Endothelial cell of umbilical vein (primary cell): ENCODE data around the gene YTHDF1. TPM values are rescaled to one million over a fixed set of nuclear protein-coding genes. Genes with fewer than 3 reads are reported as not detected.

Source experiments
- BruUV-seq: library from RNA; stranded (reverse); fragments of 400-500 nt; replicated peaks from 2 replicates; lab custom pipeline; 2021; lab: Mats Ljungman, UMichigan
- CTCF ChIA-PET: fragments of 300-600, 350-600 bp; sonication (Branson Sonifier 250); formaldehyde crosslinking; loops from one replicate; lab custom pipeline; 2021; ENCODE audit warnings: antibody characterized with exemption, inconsistent platforms; lab: Charles Lee
- POLR2A ChIA-PET: fragments of 300-600, 350-600 bp; sonication (Branson Sonifier 250); formaldehyde crosslinking; loops from one replicate; lab custom pipeline; 2021; ENCODE audit warnings: antibody characterized with exemption, inconsistent platforms; lab: Charles Lee
- DNase-seq: peaks from one replicate; pipeline ENCODE4 v3.0.0-alpha.2; 2011; ENCODE audit warnings: low read depth, low spot score
- FAIRE-seq: peaks from 2 replicates; lab custom pipeline; 2011; peaks lifted over from hg19 to GRCh38; lab: Jason Lieb, UNC
- H2AFZ ChIP-seq: 2 replicates; pipeline ENCODE4 v1.6.0; 2012; ENCODE audit warnings: low read depth, low read length, control low read depth, inconsistent platforms
- H3K27ac ChIP-seq: 2 replicates; pipeline ENCODE4 v1.5.1; 2011; ENCODE audit warnings: low read depth, mild to moderate bottlenecking, control low read depth, low read length, moderate library complexity; ENCODE audit not compliant: insufficient read depth
- H3K27me3 ChIP-seq, 2 experiments: 2 replicates each; pipeline versions ENCODE4 v1.6.0 to v1.6.1; 2011; ENCODE audit warnings: low read length in 2 of 2, mixed read lengths in 1 of 2; ENCODE audit not compliant: control insufficient read depth in 2 of 2, insufficient read depth in 2 of 2
- H3K36me3 ChIP-seq, 2 experiments: 2 replicates in 1 of 2; 3 replicates in 1 of 2; pipeline ENCODE4 v1.5.1; 2011; ENCODE audit warnings: low read length in 2 of 2, mild to moderate bottlenecking in 1 of 2, moderate library complexity in 1 of 2; ENCODE audit not compliant: control insufficient read depth in 2 of 2, insufficient read depth in 2 of 2; ENCODE audit errors: extremely low read depth in 1 of 2
- H3K4me1 ChIP-seq: 3 replicates; pipeline ENCODE4 v1.5.1; 2011; ENCODE audit warnings: mild to moderate bottlenecking, low read length; ENCODE audit not compliant: control insufficient read depth, insufficient read depth; ENCODE audit errors: extremely low read depth
- H3K4me2 ChIP-seq: 2 replicates; pipeline ENCODE4 v1.6.1; 2011; ENCODE audit warnings: low read length, control low read depth, mixed read lengths; ENCODE audit not compliant: insufficient read depth
- H3K4me3 ChIP-seq, 3 experiments: fragments of 200-600 bp in 1 of 3; sonication (generic), shearing (Covaris generic) in 1 of 3; replicated peaks in 1 of 3; 2 replicates each; pipeline ENCODE4 v1.5.1; 2011 to 2016; ENCODE audit warnings: control low read depth in 3 of 3, low read length in 3 of 3, mild to moderate bottlenecking in 2 of 3, inconsistent platforms in 1 of 3, low read depth in 1 of 3, moderate library complexity in 1 of 3; ENCODE audit not compliant: insufficient read depth in 1 of 3
- H3K79me2 ChIP-seq: 2 replicates; pipeline ENCODE4 v1.6.0; 2012; ENCODE audit warnings: low read length, inconsistent platforms; ENCODE audit not compliant: control insufficient read depth, insufficient read depth
- H3K9ac ChIP-seq: replicated peaks from 2 replicates; pipeline ENCODE3; 2011; ENCODE audit warnings: low read length, control low read depth; ENCODE audit not compliant: insufficient read depth; ENCODE audit errors: extremely low read depth
- H3K9me1 ChIP-seq: replicated peaks from 3 replicates; pipeline ENCODE4 v1.6.0; 2011; ENCODE audit warnings: mild to moderate bottlenecking, low read length; ENCODE audit not compliant: control insufficient read depth, insufficient read depth; ENCODE audit errors: extremely low read depth
- H3K9me3 ChIP-seq: replicated peaks from 2 replicates; pipeline ENCODE4 v1.5.1; 2012; ENCODE audit warnings: low read length, inconsistent platforms; ENCODE audit not compliant: control insufficient read depth, insufficient read depth
- H4K20me1 ChIP-seq: replicated peaks from 2 replicates; pipeline ENCODE3; 2011; ENCODE audit warnings: mild to moderate bottlenecking, low read length; ENCODE audit not compliant: control insufficient read depth, insufficient read depth; ENCODE audit errors: extremely low read depth
- EZH2 ChIP-seq: IDR thresholded peaks from 2 replicates; pipeline ENCODE4 v1.6.1; 2012; ENCODE audit warnings: borderline replicate concordance, low read depth, mild to moderate bottlenecking, moderate library complexity, low read length, inconsistent platforms; ENCODE audit not compliant: severe bottlenecking
- FOS ChIP-seq: IDR thresholded peaks from 2 replicates; pipeline ENCODE4 v1.6.1; 2011; ENCODE audit warnings: mild to moderate bottlenecking, low read length, moderate library complexity, borderline replicate concordance; ENCODE audit not compliant: insufficient read depth
- GATA2 ChIP-seq: IDR thresholded peaks from 2 replicates; pipeline ENCODE4 v1.7.0; 2011; ENCODE audit warnings: low read depth, mild to moderate bottlenecking, moderate library complexity, mixed read lengths, low read length; ENCODE audit not compliant: insufficient read length, insufficient read depth
- JUN ChIP-seq: IDR thresholded peaks from 2 replicates; pipeline ENCODE4 v1.6.1; 2011; ENCODE audit warnings: borderline replicate concordance, low read depth; ENCODE audit not compliant: insufficient read length, insufficient read depth
- MYC ChIP-seq: IDR thresholded peaks from one replicate; pipeline ENCODE4 v1.6.1; 2011; ENCODE audit warnings: mild to moderate bottlenecking, low read depth, low read length
- POLR2A ChIP-seq: IDR thresholded peaks from 2 replicates; pipeline ENCODE4 v1.6.1; 2012; ENCODE audit warnings: low read depth, mild to moderate bottlenecking, control low read depth, low read length
- POLR2AphosphoS5 ChIP-seq: IDR thresholded peaks from 2 replicates; pipeline ENCODE4 v1.6.1; 2012; ENCODE audit warnings: low read depth, mild to moderate bottlenecking, control low read depth, low read length, moderate library complexity; ENCODE audit not compliant: insufficient read depth
- dilution Hi-C: fragments of 300-500 bp; cut with MboI; formaldehyde crosslinking; loops from one replicate; pipeline ENCODE4 v1.15.0; 2019; ENCODE audit warnings: low sequenced_read_pairs; ENCODE audit not compliant: extremely low pct_ligation_motif_present
- intact Hi-C: fragments of 100-400 bp; cut with micrococcal nuclease; formaldehyde crosslinking; loops from one replicate; pipeline ENCODE4 v1.10.0; 2022
- polyA plus RNA-seq, 4 experiments: library from polyadenylated mRNA; depleted of rRNA in 3 of 4; stranded (reverse) in 3 of 4; unstranded in 1 of 4; fragments of >200 nt; gene quantifications; 2 replicates each; pipeline versions ENCODE4 v1.2.1 to v1.2.3, GENCODE V29; 2011 to 2012; ENCODE audit warnings: missing spikeins in 1 of 4
- total RNA-seq: library from RNA; stranded (reverse); gene quantifications from 2 replicates; pipeline ENCODE4 v1.2.3, GENCODE V29; 2021
- TF ChIP-seq, protein P1 (sequence below): IDR thresholded peaks from 2 replicates; pipeline ENCODE4 v1.6.1; 2011; ENCODE audit not compliant: insufficient read depth, insufficient read length
- TF ChIP-seq, protein P2 (sequence below), 2 donors: IDR thresholded peaks; 1 replicate in 1 of 2; 2 replicates in 1 of 2; pipeline ENCODE4 v1.5.1; 2011; ENCODE audit warnings: low read length in 2 of 2, mild to moderate bottlenecking in 2 of 2, moderate library complexity in 2 of 2, control low read depth in 1 of 2, inconsistent platforms in 1 of 2, low read depth in 1 of 2; ENCODE audit not compliant: insufficient read depth in 1 of 2; ENCODE audit errors: extremely low read depth in 1 of 2

Gene YTHDF1
- total and polyA plus RNA-seq, 2 donors (not counting 3 experiments of a cell fraction or from before 2014, with no cell fraction given): 25.2 to 44.4 TPM

DNA sequence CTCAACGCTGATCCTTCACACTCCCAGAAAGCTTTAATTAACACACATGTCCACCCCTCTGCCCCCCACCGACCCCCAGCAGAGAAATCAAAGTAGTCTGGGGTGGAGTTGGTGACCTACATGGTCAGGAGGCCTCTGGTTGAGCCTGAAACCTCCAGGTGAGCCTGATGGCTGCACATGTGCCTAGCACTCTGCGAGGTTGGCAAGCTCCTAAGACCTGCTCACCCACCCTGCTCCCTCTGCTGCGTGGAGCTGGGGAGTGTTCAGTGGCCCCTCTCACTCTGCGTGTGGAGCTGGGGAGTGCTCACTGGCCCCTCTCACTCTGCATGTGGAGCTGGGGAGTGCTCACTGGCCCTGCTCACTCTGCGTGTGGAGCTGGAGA lies 7.9 kb upstream of the YTHDF1 start:
- POLR2A ChIA-PET: no interaction called here
- H3K9ac ChIP-seq: no peak overlapping the region

More for the DNA sequence above, 7.9 kb upstream of the YTHDF1 start:
- H2AFZ ChIP-seq: no peak overlapping the region
- H3K27me3 ChIP-seq: peaks cover 0 to 2% of the 10 kb centered on the region in 2 experiments
- no peak overlapping the region for H3K4me2 ChIP-seq
- CTCF ChIA-PET: interaction anchor here (0.6 to 4.8 kb wide), 51 partner anchors 8 to 897 kb away, joined by 3 to 116 read pairs (median 6); partner anchors contain the start of genes ARFGAP1, BHLHE23, BIRC7 and COL20A1
- no peaks in the 10 kb centered on the region for H4K20me1 ChIP-seq
- no peak for DNase-seq
- H3K9me3 ChIP-seq: no peaks in the 10 kb centered on the region
- H3K27ac ChIP-seq: no peak overlapping the region
- dilution Hi-C loops: no loop called here
- H3K4me1 ChIP-seq: no peaks in the 10 kb centered on the region
- intact Hi-C loops: loop anchor here (5.0 kb wide), 1 partner anchor 68 kb away; the partner anchor contains the start of gene COL20A1
- H3K79me2 ChIP-seq: no peaks in the 10 kb centered on the region
- FAIRE-seq: no peak
- no peak overlapping the region for H3K4me3 ChIP-seq
- no TSS peak for BruUV-seq
- no peaks in the 10 kb centered on the region for H3K36me3 ChIP-seq
- TF ChIP-seq, protein P1, sequence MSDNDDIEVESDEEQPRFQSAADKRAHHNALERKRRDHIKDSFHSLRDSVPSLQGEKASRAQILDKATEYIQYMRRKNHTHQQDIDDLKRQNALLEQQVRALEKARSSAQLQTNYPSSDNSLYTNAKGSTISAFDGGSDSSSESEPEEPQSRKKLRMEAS: no peak
- TF ChIP-seq, protein P2, sequence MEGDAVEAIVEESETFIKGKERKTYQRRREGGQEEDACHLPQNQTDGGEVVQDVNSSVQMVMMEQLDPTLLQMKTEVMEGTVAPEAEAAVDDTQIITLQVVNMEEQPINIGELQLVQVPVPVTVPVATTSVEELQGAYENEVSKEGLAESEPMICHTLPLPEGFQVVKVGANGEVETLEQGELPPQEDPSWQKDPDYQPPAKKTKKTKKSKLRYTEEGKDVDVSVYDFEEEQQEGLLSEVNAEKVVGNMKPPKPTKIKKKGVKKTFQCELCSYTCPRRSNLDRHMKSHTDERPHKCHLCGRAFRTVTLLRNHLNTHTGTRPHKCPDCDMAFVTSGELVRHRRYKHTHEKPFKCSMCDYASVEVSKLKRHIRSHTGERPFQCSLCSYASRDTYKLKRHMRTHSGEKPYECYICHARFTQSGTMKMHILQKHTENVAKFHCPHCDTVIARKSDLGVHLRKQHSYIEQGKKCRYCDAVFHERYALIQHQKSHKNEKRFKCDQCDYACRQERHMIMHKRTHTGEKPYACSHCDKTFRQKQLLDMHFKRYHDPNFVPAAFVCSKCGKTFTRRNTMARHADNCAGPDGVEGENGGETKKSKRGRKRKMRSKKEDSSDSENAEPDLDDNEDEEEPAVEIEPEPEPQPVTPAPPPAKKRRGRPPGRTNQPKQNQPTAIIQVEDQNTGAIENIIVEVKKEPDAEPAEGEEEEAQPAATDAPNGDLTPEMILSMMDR (IDR thresholded peaks at IDR 0.05; ENCODE audit: extremely low read depth in 1 of 2, insufficient read depth in 1 of 2, low read depth in 1 of 2, low read length in 2 of 2): no peak
- TF ChIP-seq JUN (no peak), MYC (no peak), POLR2AphosphoS5 (no peak), EZH2 (no peak), GATA2 (no peak), FOS (no peak), POLR2A (no peak)
- H3K9me1 ChIP-seq: no peaks in the 10 kb centered on the region
